ENCODE data around the gene TMEM86B.

Gene TMEM86B

GRCh38 chr19:55228403-55229031 lies at the start of gene TMEM86B:
TMEM86B (minus strand) TSS chr19:55228763; CDS start chr19:55228741, 22 bp downstream.
- no peak within 1 kb of the TSS for H3K4me3 ChIP-seq (ENCODE audit: low read depth, low read length)
- TF ChIP-seq CTCF (IDR thresholded peaks at IDR 0.05; ENCODE audit: borderline replicate concordance, insufficient read depth, low read depth, low read length), result no peak

GRCh38 chr19:55277494-55277893 lies 48.9 kb upstream of the TMEM86B start:
- TF ChIP-seq CTCF (IDR thresholded peaks at IDR 0.05; ENCODE audit: borderline replicate concordance, insufficient read depth, low read depth, low read length), result no peak
- H3K4me3 ChIP-seq (ENCODE audit: low read depth, low read length), result no peak overlapping the region

GRCh38 chr19:55276720-55277430 lies 48.3 kb upstream of the TMEM86B start:
- H3K4me3 ChIP-seq (ENCODE audit: low read depth, low read length), result peak overlapping the region; percentile 10
- no peak for TF ChIP-seq CTCF (IDR thresholded peaks at IDR 0.05; ENCODE audit: borderline replicate concordance, insufficient read depth, low read depth, low read length)

DNA sequence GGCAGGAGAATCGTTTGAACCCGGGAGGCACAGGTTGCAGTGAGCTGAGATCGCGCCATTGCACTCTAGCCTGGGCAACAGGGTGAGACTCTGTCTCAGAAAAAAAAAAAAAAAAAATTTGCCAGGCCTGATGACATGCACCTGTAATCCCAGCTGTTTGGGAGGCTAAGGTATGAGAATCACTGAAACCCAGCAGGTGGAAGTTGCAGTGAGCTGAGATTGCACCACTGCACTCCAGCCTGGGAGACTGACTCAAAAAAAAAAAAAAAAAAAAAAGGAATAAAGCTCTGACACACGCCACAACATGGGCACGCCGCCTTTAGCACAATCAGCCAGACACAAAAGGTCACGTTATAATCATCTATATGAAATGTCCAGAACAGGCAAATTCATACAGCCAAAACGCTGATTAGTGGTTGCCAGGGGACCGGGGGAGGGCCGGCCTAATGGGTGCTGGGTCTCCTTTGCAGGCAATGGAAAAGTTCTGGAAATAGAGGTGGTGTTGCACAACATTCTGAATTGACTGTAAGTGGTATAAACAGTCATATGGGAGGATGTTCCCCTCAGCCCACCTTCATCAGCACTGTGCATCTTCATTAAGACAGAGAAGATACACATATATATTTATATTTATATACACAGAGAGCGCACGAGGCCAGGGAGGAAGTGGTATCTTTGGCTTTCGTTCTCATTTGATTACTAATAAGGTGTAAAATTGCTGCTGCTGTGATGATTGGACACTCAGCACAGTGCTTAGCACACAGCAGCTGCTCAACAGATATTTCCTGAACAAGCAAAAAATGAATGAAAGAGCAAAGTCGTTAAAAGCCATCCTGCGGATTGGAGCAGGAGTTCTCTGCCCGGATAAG lies 47.5 kb upstream of the TMEM86B start:
- no peak for TF ChIP-seq CTCF (IDR thresholded peaks at IDR 0.05; ENCODE audit: borderline replicate concordance, insufficient read depth, low read depth, low read length)
- no peak overlapping the region for H3K4me3 ChIP-seq (ENCODE audit: low read depth, low read length)

GRCh38 chr19:55273978-55274707 lies 45.6 kb upstream of the TMEM86B start:
- TF ChIP-seq CTCF (IDR thresholded peaks at IDR 0.05; ENCODE audit: borderline replicate concordance, insufficient read depth, low read depth, low read length), result no peak
- H3K4me3 ChIP-seq (ENCODE audit: low read depth, low read length), result no peak overlapping the region

GRCh38 chr19:55272142-55272541 lies 43.6 kb upstream of the TMEM86B start:
- H3K4me3 ChIP-seq (ENCODE audit: low read depth, low read length), result no peak overlapping the region
- no peak for TF ChIP-seq CTCF (IDR thresholded peaks at IDR 0.05; ENCODE audit: borderline replicate concordance, insufficient read depth, low read depth, low read length)

Measured in GM12875 (cell line).